Measurements from ENCODE around the gene KIF21A.

KIF21A gene

GRCh38 chr12:39272871-39273655 lies 169.9 kb downstream of the KIF21A start:
- DNase-seq = no peak

GRCh38 chr12:39269492-39269891 lies 173.4 kb downstream of the KIF21A start:
- DNase-seq = no peak

- no peak for DNase-seq
Observed at GRCh38 chr12:39267886-39268285, 175.0 kb downstream of the KIF21A start.

- no peak for DNase-seq
Observed at GRCh38 chr12:39252628-39253027, 190.3 kb downstream of the KIF21A start.
